Cerebellar cortex (tissue), 1 donor: Measurements from ENCODE around the gene CNST.

ENCODE experiments used
- DNase-seq: peaks from one replicate; pipeline ENCODE4 v3.0.0-alpha.2; 2015; ENCODE audit warnings: low spot score

Gene CNST, protein sequence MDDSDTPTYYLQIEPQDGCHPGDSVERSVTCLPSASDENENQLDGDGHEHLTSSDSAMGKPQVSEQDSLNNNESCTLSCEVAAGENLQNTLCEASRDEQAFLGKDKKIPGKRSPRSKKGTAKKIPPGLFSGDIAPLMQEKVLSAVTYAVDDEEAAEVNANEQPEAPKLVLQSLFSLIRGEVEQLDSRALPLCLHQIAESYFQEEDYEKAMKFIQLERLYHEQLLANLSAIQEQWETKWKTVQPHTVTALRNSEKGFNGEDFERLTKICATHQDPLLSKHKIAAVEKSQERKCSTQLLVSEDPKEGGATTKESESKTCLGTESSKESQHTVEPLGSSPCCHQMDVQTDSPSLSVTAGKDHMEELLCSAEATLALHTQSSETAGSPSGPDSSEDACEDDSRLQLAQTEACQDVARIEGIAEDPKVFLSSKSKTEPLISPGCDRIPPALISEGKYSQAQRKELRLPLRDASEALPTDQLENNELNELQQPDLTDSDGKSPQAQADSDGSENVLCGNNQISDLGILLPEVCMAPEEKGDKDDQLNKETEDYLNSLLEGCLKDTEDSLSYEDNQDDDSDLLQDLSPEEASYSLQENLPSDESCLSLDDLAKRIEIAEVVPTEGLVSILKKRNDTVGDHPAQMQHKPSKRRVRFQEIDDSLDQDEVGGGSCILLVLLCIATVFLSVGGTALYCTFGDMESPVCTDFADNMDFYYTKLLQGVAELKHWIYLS

DNA sequence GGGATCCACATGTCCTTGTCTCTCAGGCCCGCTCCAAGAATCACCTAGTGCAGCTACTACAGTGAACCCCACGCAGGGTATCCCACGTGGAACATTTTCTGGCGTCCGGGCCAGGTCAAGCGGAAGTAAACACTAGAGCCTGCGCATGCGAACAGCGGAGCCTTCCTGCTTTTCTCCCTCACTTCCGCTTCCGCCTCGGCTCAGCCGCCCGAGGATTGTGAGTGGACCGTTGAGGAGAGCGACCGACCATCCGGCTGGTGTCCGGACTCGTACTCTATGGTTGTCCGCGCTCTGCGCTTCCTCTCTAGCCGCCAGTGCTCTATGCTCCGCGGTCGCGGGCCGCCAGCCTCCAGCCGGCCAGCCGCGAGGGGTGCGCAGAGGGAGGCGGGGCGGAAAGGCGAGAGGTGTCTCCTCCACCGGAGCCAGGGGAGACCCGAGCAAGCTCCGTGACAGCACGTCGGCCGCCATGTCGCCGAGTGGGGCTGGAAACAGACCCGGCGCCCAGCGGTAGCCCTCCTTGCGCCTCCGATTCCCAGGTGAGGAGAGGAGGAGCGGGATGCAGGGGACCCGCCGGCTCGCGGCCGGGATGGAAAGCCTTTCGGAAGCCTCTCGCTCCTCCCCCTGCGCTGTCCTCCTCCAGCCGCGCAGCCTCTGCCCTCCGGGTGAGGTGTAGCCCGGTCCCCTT is at the start of gene CNST, which contains the start of gene TFB2M:
CNST (plus strand) TSS at position 329 of the 685 bp plus-strand sequence. CDS start 25,107 bp downstream, outside the sequence.
TFB2M (minus strand) TSS at position 134 of the 685 bp plus-strand sequence; CDS start at position 11, 123 bp downstream.
- DNase-seq, result peak; percentile 99

DNA sequence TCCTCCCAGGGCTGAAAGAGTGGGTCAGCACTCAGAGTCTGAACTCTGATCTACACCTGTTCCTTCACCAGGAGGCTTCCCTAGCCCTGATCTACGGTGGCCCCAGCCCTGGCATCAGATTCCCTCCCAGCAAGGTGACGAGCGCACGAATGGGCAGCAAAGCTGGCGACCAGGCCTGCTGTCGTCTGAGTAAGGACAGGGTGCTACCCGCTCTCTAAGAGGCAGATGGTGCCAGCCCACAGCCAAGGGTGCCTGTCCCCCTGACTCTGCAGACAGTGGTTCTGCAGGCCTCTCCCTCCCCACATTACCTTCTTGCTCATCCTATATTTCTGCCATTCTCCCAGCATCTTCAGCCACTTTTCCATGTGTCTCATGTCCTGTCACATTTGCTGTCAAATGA is 48.9 kb upstream of the CNST start:
- no peak for DNase-seq

DNA sequence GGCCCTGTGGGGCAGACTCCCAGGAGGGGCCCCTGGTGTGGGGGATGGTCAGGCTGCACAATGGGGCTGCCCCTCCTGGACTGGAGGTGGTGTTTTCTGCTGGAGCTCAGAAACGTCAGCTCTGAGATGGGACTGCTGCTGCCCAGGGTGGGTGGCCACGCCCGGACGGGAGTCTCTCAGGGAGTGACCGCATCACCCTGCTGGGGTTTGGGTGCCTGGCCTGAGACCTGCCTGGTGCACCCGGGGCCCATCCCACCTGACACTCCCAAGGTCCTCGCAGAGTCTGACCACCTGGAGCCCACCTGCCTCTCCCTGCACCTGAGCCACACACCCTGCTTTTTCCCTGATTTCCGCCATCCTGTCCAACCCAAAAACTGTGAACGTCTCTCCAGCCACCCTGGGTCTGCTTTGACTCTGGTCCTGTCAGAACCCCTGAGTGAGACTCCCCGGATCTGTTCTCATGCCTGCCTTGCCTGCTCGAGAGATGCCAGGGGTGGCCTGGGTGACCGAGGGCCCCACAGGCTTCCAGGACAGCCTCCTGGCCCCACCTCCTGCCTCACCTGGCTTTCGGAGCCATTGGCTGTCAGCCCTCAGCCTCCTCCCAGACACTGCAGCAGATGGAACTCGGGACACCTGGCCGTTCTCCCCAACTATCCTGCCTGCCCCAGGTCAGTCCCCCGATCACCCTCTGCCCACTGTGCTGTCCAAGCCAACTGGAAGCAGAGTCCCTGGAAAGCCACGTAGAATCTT is 47.6 kb upstream of the CNST start:
- no peak for DNase-seq

DNA sequence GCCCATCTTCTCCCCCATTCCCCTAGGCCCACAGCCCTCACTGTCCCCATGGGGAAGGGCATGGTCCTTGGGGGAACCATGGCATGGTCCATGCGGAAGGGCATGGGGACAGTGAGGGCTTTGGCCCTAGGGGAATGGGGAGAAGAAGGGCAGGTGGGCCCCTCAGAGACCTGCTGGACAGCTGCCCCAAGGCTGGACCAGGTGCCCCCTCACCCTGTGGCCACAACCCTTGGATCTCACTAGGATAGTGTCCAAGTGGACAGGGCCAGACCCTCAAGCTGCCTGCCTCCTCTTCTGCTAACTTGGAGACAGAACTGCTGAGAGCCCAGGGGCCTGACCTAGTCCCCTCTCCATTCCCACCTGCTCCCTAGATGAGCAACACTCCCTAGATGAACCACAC is 46.7 kb upstream of the CNST start:
- no peak for DNase-seq

DNA sequence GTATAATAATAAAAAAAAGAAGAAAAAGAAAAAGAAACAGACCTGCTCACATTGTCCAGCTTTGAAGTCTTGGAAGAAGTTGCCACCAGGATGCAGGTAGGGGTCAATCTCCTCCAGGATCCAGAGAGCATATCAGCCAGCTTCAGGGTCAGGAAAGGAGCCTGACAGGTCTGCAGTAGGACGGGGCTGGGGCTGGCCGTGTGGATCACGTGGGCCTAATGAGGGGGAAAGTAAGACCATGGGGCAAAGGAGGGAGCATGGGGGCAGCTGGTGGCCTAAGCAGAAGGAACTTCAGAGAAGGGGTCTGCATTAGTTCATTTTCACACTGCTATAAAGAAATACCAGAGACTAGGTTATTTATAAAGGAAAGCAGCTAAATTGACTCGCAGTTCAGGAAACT is 39.9 kb upstream of the CNST start:
- no peak for DNase-seq

DNA sequence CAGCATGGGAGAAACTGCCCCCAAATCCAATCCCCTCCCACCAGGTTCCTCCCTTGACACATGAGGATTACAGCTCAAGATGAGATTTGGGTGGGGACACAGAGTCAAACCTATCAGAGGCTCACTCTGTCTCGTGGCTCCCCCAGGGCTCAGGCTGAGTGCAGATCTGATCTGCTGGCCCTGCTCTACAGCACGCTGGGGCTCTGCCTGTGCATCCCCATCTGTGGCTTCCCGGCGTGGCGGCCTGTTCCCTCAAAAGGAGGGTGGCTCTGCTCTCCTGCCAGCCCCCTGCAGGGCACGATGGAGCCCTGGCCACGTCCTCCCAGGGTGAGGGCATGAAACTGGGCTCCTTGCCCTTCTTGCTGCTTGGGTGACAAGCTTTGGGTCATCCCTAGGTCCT is 39.3 kb upstream of the CNST start:
- no peak for DNase-seq

DNA sequence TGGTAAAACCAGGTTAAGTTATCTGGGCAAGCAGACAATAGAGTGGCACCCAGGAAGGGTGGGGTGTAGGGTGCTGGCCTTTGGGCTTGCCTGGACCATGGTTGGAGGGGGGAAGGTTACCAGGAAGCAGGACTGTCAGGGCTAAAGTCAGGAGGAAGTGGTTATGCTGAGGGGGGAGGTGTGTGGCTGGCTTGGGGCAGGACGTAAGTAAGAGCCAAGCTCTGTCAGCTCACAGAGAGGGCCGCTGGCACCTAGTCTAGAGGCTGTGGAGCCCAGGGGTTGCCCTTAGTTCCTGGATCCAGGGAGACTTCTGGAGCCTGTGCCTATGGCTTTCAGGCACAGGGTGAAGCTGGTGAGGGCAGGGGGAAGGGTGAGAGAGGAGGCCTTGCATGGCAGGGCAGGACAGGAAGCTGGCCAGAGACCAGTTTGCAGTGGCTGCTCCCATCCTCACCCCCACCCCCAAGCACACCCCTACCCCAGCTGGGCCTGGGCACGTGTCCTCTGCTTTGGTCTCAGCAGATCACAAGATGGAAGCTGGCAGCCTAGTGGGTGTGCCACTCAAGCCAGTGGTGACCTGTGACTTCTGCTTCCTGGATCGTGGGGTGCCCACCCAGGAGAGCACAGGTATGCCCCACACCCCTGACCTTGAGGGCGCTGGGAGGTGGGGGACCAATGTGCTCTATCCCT is 38.7 kb upstream of the CNST start:
- DNase-seq, result no peak

DNA sequence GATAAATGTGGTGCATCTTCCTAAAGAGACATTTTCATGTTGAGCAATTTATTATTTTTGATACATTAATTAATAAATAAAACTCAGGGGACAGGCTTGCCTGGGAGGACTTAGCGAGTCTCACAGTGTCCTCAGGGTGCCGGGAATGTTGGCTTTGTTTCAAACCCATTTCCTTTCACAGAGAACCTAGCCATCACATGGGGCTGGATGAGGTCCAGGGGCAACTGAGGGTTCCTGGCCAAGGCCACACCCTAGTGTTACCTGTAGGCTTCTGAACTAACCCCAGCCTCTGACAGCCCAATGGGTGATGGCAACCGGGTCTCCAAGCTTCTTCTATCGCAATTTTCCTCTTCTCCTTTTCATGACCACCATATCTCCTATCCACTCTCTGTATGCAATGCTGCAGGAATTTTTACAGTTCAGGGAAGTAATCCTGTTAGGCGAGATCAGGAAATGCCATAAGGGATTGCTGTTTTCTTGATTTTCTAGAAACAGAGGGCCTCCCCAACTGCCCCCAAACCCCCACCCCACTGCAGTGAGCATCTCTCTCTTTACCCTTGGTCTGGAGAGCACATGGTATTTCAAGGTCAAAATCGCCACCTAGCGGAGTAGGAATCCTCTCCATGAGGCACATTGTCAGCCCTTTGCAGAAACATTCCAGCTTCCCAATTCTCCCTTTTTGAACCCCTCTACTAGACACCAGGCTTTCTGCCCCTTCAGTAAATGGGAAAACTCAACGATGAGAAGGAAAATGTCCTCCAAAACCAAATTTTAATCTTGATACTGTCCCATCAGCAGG is 37.1 kb upstream of the CNST start:
- DNase-seq, result no peak

DNA sequence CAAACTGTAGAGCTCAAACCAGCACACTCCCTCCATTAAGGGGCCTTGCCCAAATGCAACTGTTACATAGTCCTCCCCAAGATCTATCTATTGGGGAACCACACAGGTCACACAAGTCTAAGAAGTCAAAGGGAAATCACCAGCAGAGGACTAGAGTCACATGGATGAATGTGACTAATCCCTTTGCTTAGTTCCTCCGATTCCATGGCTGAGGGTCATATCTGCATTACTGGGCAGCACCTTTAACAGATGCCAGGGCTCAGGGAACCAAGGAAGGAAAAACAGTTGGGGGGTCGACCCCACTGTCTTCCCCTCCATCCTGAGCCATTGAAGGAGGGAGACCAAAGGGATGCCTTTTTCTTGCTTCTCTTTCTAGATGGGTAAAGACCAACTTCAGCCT is 35.8 kb upstream of the CNST start:
- no peak for DNase-seq

DNA sequence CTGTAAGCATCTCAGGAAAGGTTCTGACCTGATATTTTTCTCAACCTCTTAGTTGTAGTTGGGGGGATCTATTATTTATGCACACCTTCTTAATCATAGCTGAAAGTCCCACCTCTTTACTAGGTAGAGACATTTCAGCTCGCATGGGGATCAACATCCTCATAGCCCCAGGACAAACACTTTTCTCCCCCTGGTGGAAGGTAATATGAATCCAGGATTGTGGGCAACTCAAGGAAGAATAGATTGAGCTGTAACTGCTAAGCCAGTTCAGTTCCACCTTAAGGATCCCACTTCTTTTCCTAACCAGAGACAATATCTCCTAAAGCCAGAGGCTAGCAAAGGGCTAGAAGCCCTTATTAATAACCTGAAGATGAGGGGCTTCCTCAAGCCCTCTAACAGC is 33.7 kb upstream of the CNST start:
- DNase-seq, result no peak

DNA sequence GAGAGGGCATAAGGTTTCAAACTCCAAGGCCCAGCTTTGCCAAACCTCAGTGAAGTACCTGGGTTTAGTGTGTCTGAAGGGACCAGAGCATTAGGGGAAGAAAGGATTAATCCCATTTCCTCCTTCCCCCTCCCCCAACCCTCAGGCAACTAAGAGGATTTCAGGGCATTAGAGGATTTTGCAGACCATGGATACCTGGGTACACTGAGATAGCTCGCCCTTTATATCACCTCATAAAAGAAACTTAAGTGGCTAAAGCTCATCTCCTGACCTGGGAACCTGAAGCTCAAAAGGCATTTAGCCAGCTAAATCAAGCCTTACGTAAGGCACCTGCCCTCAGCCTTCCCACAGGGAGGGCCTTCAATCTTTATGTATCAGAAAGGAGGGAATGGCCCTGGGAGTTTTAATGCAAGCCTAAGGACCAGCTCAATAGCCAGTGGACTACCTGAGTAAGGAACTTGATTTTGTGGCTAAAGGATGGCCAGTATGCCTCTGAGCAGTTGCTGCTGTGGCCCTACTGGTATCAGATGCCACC is 32.8 kb upstream of the CNST start:
- no peak for DNase-seq

DNA sequence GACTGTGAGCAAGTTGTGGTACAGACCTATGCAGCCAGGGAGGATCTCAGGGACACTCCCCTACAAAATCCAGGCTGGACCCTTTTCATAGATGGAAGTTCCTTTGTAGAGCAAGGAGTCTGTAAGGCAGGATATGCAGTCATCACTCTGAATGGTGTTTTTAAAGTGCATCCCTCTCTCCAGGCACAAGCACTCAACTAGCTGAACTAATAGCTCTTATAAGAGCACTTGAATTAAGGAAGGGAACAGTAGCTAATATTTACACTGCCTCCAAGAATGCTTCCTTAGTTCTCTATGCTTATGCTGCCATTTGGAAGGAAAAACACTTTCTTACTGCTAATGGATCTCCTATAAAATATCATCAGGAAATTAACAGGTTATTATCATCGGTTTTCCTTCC is 32.1 kb upstream of the CNST start:
- DNase-seq, result no peak

DNA sequence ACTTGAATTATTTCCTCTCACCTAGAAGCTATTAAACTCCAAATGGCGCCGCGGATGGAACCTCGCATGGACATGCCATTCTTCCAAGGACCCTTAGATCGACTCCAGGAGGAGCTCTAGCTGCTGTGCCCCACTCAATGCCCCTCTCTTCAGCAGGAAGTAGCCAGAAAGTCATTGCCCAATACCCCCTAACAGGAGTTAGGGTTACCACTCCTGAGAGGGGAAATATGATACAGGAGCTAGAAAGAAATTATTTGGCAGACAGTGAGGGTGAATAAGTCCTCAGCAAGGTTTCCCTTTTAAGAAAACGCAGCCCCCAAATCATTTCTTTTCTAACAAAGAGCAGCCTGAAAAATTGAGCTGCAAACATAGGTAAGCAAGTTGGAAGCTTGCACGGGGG is 28.8 kb upstream of the CNST start:
- no peak for DNase-seq

DNA sequence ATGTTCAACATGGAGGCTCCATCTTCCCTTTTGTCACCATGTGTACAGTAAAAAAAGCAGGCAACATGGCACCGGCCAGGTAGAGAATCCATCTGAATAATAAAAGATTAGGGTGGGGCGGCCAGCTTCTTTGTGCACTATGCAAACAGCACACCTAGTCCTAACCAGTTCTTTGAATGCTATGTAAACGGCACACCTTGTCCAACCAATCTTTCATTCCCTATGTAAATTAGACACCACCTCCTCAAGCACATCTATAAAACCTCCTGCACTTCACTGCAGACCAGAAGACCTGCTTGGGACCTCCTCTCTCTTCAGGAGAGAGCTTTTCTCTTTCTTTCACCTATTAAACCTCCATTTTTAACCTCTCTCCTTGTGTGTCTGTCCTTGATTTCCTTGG is 28.4 kb upstream of the CNST start:
- DNase-seq, result no peak

DNA sequence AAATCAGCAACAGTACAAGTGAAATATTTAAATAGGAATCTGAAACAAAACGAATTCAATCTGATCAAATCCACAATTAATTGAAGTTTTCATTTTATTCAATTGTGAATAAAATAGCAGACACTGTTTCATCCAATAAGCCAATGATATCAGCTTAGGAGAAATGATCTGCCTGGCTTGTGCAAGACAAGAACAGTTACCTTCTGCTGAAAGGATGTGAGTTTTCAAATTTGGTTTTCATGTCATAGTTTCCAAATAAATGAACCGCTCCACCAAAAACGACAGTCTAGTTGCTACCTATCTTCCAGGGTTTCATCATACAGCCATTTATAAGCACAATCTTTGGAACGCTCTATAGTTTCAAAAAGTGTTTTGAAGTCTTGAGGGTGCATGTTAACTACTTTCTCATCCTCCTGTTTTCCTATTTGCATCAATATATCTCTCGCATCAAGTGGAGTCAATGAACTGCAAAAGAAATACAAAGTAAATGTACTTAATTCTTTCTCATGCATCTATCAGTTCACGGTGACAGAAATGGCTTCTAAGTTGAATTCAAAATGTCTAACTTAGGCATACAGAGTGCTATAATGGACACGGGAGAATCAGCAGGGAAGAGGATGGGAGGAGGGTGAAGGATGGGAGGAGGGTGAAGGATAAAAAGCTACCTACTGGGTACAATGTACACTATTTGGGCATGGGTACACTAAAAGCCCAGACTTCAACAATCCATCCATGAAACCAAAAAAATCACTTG is 25.3 kb upstream of the CNST start:
- no peak for DNase-seq

DNA sequence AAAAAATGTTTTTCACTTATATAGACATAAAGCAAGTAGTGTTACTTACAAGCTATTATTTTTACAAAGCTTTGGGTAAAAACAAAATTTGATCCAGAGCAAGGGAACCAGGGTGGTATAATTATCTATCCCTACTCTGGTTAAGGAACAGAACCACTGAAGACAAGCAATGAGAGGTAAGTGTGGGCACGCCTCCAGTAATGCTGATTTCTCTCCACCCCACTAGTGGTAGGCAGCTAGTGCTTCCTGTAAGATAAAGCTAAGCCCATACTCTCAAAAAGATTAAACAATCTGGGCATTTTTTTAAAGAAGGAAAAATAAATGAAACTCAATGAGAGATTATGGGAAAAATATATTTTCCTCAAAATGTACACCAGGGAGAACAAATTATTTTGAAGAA is 22.3 kb upstream of the CNST start:
- no peak for DNase-seq

DNA sequence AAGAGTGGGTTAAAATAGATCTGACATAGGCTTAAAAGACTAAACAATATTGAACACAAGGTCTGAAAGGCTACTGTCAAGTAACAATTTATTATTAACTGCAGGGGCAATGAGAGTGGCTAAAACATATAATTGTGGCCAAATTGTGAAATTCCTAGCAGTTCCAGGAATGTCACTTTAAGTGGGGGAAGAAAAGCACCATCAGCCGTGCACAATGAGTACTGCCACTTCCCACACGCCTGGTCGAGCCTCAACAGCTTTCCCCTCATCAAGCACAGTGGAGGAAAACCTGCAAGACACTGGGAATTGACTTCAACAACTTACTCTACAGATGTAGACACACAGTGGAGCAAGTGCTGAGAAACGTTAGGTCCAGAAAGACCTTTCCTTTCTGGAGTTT is 16.6 kb upstream of the CNST start:
- no peak for DNase-seq

DNA sequence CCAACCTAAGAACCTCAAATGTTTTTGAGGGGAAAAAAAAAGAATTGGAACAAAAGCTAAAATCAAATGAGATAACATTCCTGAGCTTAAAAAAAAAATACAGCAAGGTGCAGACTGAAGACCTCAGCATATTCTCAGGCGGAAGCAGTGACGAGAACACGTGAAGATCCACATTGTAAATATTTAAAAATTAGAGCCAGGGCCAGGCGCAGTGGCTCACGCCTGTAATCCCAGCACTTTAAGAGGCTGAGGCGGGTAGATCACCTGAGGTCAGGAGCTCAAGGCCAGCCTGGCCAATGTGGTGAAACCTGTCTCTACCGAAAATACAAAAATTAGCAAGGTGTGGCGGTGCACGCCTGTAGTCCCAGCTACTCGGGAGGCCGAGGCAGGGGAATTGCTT is 15.9 kb upstream of the CNST start:
- no peak for DNase-seq

DNA sequence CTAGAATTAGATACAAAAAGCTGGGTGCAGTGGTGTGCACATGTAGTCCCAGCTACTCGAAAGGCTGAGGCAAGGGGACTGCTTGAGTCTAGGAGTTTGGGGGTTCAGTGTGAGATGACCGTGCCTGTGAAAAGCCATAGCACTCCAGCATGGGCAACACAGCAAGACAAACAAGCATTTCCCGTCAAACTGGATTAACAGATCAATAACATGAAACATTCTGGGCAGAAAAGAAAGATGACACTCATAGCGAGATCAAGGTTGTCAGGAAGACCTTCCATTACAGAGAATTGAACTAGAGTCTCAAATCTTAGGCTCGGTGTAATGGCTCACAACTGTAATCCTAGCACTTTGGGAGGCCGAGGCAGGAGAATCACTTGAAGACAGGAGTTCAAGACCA is 14.1 kb upstream of the CNST start:
- DNase-seq, result no peak

DNA sequence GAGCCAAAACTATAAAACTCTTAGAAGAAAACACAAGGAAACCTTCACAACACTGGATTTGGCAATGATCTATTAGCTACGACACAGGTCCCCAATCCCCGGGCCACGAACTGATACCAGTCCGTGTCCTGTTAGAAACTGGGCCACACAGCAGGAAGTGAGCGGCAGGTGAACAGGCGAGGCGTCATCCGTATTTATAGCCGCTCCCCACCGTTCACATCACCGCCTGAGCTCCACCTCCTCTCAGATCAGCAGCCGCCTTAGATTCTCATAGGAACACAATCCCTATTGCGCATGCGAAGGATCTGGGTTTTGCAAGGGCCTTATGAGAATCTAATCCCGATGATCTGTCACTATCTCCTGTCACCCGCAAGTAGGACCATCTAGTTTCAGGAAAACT is 12.1 kb upstream of the CNST start:
- DNase-seq, result peak; percentile 83
